DOHH2 (cell line): ENCODE data around the gene BMP8A.

Experiments
- H3F3A ChIP-seq: fragments of 200-600 bp; sonication (generic), shearing (Covaris generic); 2 replicates; pipeline ENCODE4 v1.6.0; 2016; ENCODE audit warnings: antibody characterized with exemption, mild to moderate bottlenecking; ENCODE audit not compliant: control insufficient read depth, insufficient read depth
- H3K27ac ChIP-seq: fragments of 200-600 bp; sonication (generic); 2 replicates; pipeline ENCODE4 v1.5.1; 2014; ENCODE audit warnings: low read depth, mild to moderate bottlenecking, low read length, moderate library complexity
- H3K27me3 ChIP-seq: fragments of 200-600 bp; sonication (generic); 2 replicates; pipeline ENCODE4 v1.6.1; 2014; ENCODE audit warnings: mild to moderate bottlenecking, low read length, mixed read lengths; ENCODE audit not compliant: control insufficient read depth
- H3K36me3 ChIP-seq: fragments of 200-600 bp; sonication (generic); 2 replicates; pipeline ENCODE4 v1.6.1; 2014; ENCODE audit warnings: mild to moderate bottlenecking, low read length, moderate library complexity, mixed read lengths; ENCODE audit not compliant: control insufficient read depth
- H3K4me1 ChIP-seq: fragments of 200-600 bp; sonication (generic); 2 replicates; pipeline ENCODE4 v1.6.1; 2014; ENCODE audit warnings: mild to moderate bottlenecking, low read length, mixed read lengths; ENCODE audit not compliant: control insufficient read depth
- H3K4me2 ChIP-seq: fragments of 200-600 bp; sonication (generic); 2 replicates; pipeline ENCODE4 v1.6.0; 2014; ENCODE audit warnings: mild to moderate bottlenecking, low read length, moderate library complexity
- H3K4me3 ChIP-seq: fragments of 200-600 bp; sonication (generic); 2 replicates; pipeline ENCODE4 v1.5.1; 2014; ENCODE audit warnings: mild to moderate bottlenecking, low read length, mixed read lengths
- H3K79me2 ChIP-seq: fragments of 200-600 bp; sonication (generic); 2 replicates; pipeline ENCODE4 v1.6.1; 2014; ENCODE audit warnings: mild to moderate bottlenecking, low read length, mixed read lengths; ENCODE audit not compliant: control insufficient read depth
- H3K9me2 ChIP-seq: fragments of 200-600 bp; sonication (generic); replicated peaks from 2 replicates; pipeline ENCODE4 v1.6.1; 2014; ENCODE audit warnings: mild to moderate bottlenecking, low read length, mixed read lengths; ENCODE audit not compliant: control insufficient read depth
- H3K9me3 ChIP-seq: fragments of 200-600 bp; sonication (generic); 2 replicates; pipeline ENCODE4 v1.6.1; 2014; ENCODE audit warnings: antibody characterized with exemption, low read length, mixed read lengths; ENCODE audit not compliant: control insufficient read depth, insufficient read depth
- H4K20me1 ChIP-seq: fragments of 200-600 bp; sonication (generic); 2 replicates; pipeline ENCODE4 v1.6.0; 2014; ENCODE audit warnings: low read depth, mild to moderate bottlenecking, antibody characterized with exemption, low read length, moderate library complexity; ENCODE audit not compliant: control insufficient read depth, insufficient read depth
- EZH2phosphoT487 ChIP-seq: fragments of 200-600 bp; sonication (generic); IDR thresholded peaks from 2 replicates; pipeline ENCODE4 v1.6.1; 2017; ENCODE audit warnings: borderline replicate concordance, mild to moderate bottlenecking, antibody characterized with exemption, low read length, moderate library complexity, mixed read lengths
- TF ChIP-seq, protein P1 (sequence below): fragments of 200-600 bp; sonication (generic); IDR thresholded peaks from one replicate; pipeline ENCODE4 v1.5.1; 2014; ENCODE audit warnings: antibody characterized with exemption, mild to moderate bottlenecking, low read depth, low read length; ENCODE audit not compliant: poor library complexity, severe bottlenecking

Gene BMP8A

DNA sequence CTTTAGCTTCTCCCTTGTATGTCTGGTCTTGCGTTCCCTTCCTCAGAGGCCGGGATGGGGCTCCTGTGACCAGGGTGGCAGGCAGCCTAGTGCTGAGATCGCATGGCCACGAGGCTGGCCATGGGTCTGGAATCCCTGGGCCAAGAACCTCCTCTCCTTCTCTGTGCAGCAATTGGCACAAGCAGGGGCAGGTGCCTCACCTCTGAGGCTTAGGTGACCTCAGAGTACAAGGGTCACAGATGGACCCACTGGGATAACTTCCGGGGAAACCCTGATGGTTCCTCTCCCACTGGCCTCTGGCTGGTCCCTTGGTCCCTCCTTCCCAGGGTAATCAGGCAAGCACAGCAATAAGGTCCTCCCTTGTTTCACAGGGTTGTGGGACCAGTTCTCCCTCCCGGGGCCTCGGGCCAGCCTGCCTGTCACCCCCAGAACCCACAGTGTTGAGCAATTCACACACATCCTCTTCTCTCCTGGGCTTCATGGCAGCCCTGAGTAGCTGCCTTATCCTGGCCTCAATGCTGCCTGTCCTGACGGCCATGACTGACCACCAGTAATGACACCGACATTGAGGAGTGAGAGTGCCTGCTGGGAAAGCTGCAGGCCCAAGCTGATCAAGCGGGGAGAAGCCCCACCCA, 38.6 kb downstream of the BMP8A start:
- TF ChIP-seq, protein P1, sequence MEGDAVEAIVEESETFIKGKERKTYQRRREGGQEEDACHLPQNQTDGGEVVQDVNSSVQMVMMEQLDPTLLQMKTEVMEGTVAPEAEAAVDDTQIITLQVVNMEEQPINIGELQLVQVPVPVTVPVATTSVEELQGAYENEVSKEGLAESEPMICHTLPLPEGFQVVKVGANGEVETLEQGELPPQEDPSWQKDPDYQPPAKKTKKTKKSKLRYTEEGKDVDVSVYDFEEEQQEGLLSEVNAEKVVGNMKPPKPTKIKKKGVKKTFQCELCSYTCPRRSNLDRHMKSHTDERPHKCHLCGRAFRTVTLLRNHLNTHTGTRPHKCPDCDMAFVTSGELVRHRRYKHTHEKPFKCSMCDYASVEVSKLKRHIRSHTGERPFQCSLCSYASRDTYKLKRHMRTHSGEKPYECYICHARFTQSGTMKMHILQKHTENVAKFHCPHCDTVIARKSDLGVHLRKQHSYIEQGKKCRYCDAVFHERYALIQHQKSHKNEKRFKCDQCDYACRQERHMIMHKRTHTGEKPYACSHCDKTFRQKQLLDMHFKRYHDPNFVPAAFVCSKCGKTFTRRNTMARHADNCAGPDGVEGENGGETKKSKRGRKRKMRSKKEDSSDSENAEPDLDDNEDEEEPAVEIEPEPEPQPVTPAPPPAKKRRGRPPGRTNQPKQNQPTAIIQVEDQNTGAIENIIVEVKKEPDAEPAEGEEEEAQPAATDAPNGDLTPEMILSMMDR: no peak
- TF ChIP-seq EZH2phosphoT487: no peak
- H3K27me3 ChIP-seq: no peaks in the 10 kb centered on the region
- no peaks in the 10 kb centered on the region for H3K9me3 ChIP-seq
- no peaks in the 10 kb centered on the region for H3K79me2 ChIP-seq
- no peaks in the 10 kb centered on the region for H4K20me1 ChIP-seq
- H3K9me2 ChIP-seq: no peaks in the 10 kb centered on the region
- no peaks in the 10 kb centered on the region for H3F3A ChIP-seq
- H3K27ac ChIP-seq: no peak overlapping the region
- H3K4me1 ChIP-seq: peaks cover 18% of the 10 kb centered on the region
- H3K4me3 ChIP-seq: no peak overlapping the region
- no peak overlapping the region for H3K4me2 ChIP-seq
- peaks cover 28% of the 10 kb centered on the region for H3K36me3 ChIP-seq

DNA sequence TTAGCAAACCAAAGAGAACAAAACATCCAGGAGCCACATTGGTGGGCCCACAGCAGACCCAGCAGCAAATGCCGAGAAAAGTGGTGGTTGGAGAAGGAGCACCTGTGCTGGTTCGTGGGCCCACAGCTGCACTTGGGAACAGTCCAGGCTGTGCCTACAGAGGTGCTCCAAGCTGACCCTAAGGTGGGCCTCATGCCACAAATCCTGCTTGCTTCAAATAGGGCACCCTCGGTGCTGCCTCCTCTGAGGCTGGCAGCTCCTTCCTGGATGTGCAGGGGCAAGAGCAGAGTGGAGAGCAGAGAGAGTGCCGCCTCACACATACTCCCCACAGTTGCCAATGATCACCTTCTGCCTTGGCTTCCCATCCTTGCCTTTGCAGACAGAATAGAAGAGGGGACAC, 40.1 kb downstream of the BMP8A start:
- Histone ChIP-seq H3K4me1 (peaks cover 4% of the 10 kb centered on the region), H3K9me3 (no peaks in the 10 kb centered on the region), H3K9me2 (no peaks in the 10 kb centered on the region), H4K20me1 (no peaks in the 10 kb centered on the region), H3F3A (no peaks in the 10 kb centered on the region), H3K79me2 (no peaks in the 10 kb centered on the region), H3K4me2 (no peak overlapping the region), H3K27ac (no peak overlapping the region), H3K36me3 (peaks cover 28% of the 10 kb centered on the region), H3K27me3 (no peaks in the 10 kb centered on the region), H3K4me3 (no peak overlapping the region)
- no peak for TF ChIP-seq EZH2phosphoT487

DNA sequence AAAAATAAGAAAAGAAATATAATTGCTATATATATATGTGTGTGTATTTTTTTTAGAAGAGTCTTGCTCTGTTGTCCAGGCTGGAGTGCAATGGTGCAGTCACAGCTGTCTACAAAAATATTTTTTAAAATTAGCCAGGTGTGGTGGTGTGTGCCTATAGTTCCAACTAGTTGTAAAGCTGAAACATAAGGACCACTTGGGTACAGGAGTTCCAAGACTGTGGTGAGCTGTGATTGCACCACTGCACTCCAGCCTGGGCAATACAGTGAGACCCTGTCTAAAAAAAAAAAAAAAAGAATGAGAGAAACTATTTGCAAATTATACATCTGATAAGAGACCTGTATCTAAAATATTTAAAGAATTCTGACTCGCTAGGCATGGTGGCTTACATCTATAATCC, 42.0 kb downstream of the BMP8A start:
- Histone ChIP-seq H3K36me3 (peaks cover 29% of the 10 kb centered on the region), H3K9me3 (no peaks in the 10 kb centered on the region), H3K27ac (no peak overlapping the region), H3K4me3 (no peak overlapping the region), H3K4me1 (no peaks in the 10 kb centered on the region), H3K79me2 (no peaks in the 10 kb centered on the region), H3F3A (no peaks in the 10 kb centered on the region), H3K4me2 (no peak overlapping the region), H3K9me2 (no peaks in the 10 kb centered on the region), H4K20me1 (no peaks in the 10 kb centered on the region), H3K27me3 (no peaks in the 10 kb centered on the region)
- no peak for TF ChIP-seq EZH2phosphoT487
- TF ChIP-seq, protein P1: no peak

DNA sequence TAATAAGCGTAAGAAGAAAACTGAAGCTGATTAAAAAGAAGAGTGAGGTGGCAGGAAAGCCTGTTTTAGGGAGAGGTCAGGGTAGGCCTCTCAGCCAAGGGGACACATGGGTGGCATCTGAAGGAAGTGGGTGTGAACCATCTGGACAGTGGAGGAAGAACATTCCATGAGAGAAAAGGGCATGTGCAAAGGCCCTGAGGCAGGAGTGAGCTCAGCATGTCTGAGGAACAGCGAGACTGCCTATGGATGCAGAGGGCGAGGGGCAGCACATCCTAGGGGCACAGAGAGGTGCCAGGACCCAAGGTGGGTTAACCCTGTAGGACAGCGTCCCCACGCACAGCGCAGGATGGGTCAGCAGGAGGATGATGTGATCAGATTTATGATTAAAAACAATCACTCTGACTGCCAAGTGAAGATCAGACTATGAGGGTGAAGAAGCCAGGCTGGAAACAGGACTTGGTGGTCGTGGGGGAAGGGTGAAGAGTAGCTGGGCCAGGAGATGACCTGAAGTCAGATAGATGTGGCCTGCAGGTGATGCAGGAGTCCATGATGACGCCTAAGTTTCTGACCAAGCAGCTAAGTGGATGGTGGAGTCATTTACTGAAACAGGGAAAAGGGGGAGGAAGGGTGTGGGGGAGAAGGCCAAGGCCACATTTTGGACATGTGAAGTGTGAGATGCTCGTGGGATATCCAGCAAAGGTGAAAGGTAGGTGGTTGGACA, 47.3 kb downstream of the BMP8A start:
- H3K27me3 ChIP-seq: no peaks in the 10 kb centered on the region
- no peak overlapping the region for H3K4me2 ChIP-seq
- peaks cover 3% of the 10 kb centered on the region; the same call in 1 of the 2 replicates for H3F3A ChIP-seq
- peaks cover 29% of the 10 kb centered on the region for H3K36me3 ChIP-seq
- peaks cover 7% of the 10 kb centered on the region for H3K4me1 ChIP-seq
- no peak overlapping the region for H3K27ac ChIP-seq
- no peak overlapping the region for H3K4me3 ChIP-seq
- no peaks in the 10 kb centered on the region for H3K9me2 ChIP-seq
- no peaks in the 10 kb centered on the region for H3K79me2 ChIP-seq
- H4K20me1 ChIP-seq: no peaks in the 10 kb centered on the region
- no peaks in the 10 kb centered on the region for H3K9me3 ChIP-seq
- TF ChIP-seq, protein P1: no peak
- no peak for TF ChIP-seq EZH2phosphoT487
